SK-N-MC (cell line): ENCODE results near the gene EPAS1.

Experiments
- EZH2 ChIP-seq: fragments of 200-600 bp; sonication (generic); IDR thresholded peaks from one replicate; pipeline ENCODE4 v1.6.1; 2017; ENCODE audit warnings: antibody characterized with exemption
- FOXP2 ChIP-seq: optimal IDR thresholded peaks from 2 replicates; pipeline ENCODE3; 2011; ENCODE audit warnings: mild to moderate bottlenecking, moderate library complexity; ENCODE audit not compliant: insufficient read depth; ENCODE audit errors: extremely low read length, control extremely low read depth
- POLR2AphosphoS5 ChIP-seq: IDR thresholded peaks from 2 replicates; pipeline ENCODE4 v1.6.1; 2012; ENCODE audit warnings: mild to moderate bottlenecking, low read depth, low read length, borderline replicate concordance

- TF ChIP-seq EZH2 (no peak), POLR2AphosphoS5 (no peak), FOXP2 (no peak)
These were observed 81.4 kb downstream of the EPAS1 start for GRCh38 chr2:46378616-46379015.
